Suprapubic skin (tissue), 4 donors: ENCODE data around the gene TEAD4.

ENCODE experiments used
- EP300 ChIP-seq: sonication (generic); formaldehyde crosslinking; IDR thresholded peaks from one replicate; pipeline ENCODE4 v1.6.1; 2017; ENCODE audit warnings: antibody characterized with exemption
- POLR2A ChIP-seq, 2 donors: fragments of 450-650 bp; IDR thresholded peaks; one replicate each; pipeline ENCODE4 v1.6.1; 2017; ENCODE audit warnings: antibody characterized with exemption in 2 of 2, mild to moderate bottlenecking in 2 of 2, moderate library complexity in 2 of 2
- POLR2AphosphoS5 ChIP-seq, 3 donors: sonication (generic); formaldehyde crosslinking; IDR thresholded peaks; one replicate each; pipeline ENCODE4 v1.6.1; 2017; ENCODE audit warnings: antibody characterized with exemption in 3 of 3
- TF ChIP-seq, protein P1 (sequence below), 2 donors: fragments of 200-600 bp in 1 of 2; fragments of 450-650 bp in 1 of 2; sonication (generic) in 1 of 2; IDR thresholded peaks; one replicate each; pipeline ENCODE4 v1.5.1; 2016 to 2019; ENCODE audit warnings: antibody characterized with exemption in 2 of 2, mild to moderate bottlenecking in 1 of 2, moderate library complexity in 1 of 2

DNA sequence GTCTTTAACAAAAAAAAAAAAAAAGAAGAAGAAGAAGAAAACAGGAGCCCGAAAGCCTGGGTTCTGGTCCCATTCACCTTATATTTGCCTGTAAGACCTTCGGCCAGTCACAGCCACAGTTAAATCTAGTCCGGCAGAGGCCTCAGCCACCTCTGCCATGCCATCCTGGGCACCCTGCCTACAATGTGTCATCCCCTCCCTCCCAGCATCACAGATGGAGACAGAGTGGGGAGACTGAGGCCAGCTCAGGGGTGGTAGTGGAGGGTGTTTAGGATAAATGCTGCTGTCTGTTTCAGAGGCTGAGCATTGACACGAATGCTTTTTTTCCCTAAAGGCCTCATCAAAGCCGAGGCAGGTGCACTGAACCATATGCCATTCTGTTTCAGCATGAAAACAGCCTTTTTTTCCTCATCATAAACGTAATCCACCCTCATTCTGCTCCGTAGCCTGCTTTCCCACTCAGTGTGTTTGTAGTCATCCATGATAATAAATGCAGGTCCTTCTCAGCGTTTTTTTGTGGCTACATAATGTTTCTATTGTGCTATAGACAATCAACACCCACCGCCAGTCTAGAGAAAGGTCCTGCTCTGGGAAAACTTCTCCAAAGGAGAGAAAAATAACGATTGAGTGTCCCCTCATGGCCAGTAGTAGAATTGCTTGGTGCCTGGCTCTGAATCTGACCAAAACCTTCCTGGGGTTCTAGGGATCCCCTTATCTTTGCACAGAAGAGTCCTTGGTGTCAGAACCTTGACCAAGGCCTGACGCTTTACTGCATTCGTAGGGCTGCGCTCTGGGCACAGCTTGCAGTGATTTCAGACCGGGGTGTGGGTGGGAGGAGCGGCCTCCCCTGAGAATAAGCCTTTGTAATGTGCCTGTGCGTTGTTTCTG is 76.9 kb downstream of the TEAD4 start:
- TF ChIP-seq EP300 (no peak), POLR2A (IDR thresholded peaks at IDR 0.05) (no peak), POLR2AphosphoS5 (IDR thresholded peaks at IDR 0.05) (no peak)
- TF ChIP-seq, protein P1, sequence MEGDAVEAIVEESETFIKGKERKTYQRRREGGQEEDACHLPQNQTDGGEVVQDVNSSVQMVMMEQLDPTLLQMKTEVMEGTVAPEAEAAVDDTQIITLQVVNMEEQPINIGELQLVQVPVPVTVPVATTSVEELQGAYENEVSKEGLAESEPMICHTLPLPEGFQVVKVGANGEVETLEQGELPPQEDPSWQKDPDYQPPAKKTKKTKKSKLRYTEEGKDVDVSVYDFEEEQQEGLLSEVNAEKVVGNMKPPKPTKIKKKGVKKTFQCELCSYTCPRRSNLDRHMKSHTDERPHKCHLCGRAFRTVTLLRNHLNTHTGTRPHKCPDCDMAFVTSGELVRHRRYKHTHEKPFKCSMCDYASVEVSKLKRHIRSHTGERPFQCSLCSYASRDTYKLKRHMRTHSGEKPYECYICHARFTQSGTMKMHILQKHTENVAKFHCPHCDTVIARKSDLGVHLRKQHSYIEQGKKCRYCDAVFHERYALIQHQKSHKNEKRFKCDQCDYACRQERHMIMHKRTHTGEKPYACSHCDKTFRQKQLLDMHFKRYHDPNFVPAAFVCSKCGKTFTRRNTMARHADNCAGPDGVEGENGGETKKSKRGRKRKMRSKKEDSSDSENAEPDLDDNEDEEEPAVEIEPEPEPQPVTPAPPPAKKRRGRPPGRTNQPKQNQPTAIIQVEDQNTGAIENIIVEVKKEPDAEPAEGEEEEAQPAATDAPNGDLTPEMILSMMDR (IDR thresholded peaks at IDR 0.05) = no peak
